ENCODE results near the gene TMEM214. TPM values are rescaled to one million over a fixed set of nuclear protein-coding genes. Genes with fewer than 3 reads are reported as not detected.

TMEM214 gene
- total RNA-seq, 1 donor from 2014 or later, result 93.5 TPM

GRCh38 chr2:27082773-27083409 lies 50.1 kb downstream of the TMEM214 start:
- no peak overlapping the region for H3K4me3 Mint-ChIP-seq (ENCODE audit: unreplicated experiment)
- Histone ChIP-seq H4K20me1 (ENCODE audit: insufficient read depth, low read length) (peaks cover 11% of the 10 kb centered on the region), H3K27me3 (ENCODE audit: insufficient read depth, low read length) (no peaks in the 10 kb centered on the region), H3K9me3 (ENCODE audit: insufficient read depth, low read depth, low read length) (no peaks in the 10 kb centered on the region), H3K4me1 (ENCODE audit: insufficient read depth, low read length) (peaks cover 55% of the 10 kb centered on the region), H3K79me2 (ENCODE audit: insufficient read depth, low read length) (peaks cover 22% of the 10 kb centered on the region), H3K4me3 (ENCODE audit: insufficient read depth, low read depth, low read length) (no peak overlapping the region), H3K27ac (ENCODE audit: low read depth, low read length) (no peak overlapping the region), H3K9ac (ENCODE audit: low read length) (no peak overlapping the region), H3K4me2 (ENCODE audit: low read length) (no peak overlapping the region), H2AFZ (ENCODE audit: low read depth, low read length) (no peak overlapping the region), H3K36me3 (ENCODE audit: insufficient read depth, low read length) (peaks cover 2% of the 10 kb centered on the region)
- peaks cover 12% of the 10 kb centered on the region for H3K4me1 Mint-ChIP-seq (ENCODE audit: low read depth, unreplicated experiment)
- peaks cover 6% of the 10 kb centered on the region for H3K27me3 Mint-ChIP-seq (ENCODE audit: low read depth, unreplicated experiment)
- no peak overlapping the region for H3K27ac Mint-ChIP-seq (ENCODE audit: unreplicated experiment)
- DNase-seq (ENCODE audit: low read depth), result no peak
- TF ChIP-seq EZH2 (IDR thresholded peaks at IDR 0.05; ENCODE audit: insufficient read depth, low read length) (no peak), CTCF (IDR thresholded peaks at IDR 0.05; ENCODE audit: insufficient read depth, low read depth, low read length) (no peak)
- peaks cover under 1% of the 10 kb centered on the region for H3K36me3 Mint-ChIP-seq (ENCODE audit: low read depth, unreplicated experiment)
- no peak for FAIRE-seq
- no peaks in the 10 kb centered on the region for H3K9me3 Mint-ChIP-seq (ENCODE audit: unreplicated experiment)

- peak overlapping the region; percentile 50 for H3K4me3 Mint-ChIP-seq (ENCODE audit: unreplicated experiment)
- DNase-seq (ENCODE audit: low read depth) (no peak), FAIRE-seq (no peak)
- Histone ChIP-seq H3K4me1 (ENCODE audit: insufficient read depth, low read length) (peaks cover 47% of the 10 kb centered on the region), H3K27me3 (ENCODE audit: insufficient read depth, low read length) (no peaks in the 10 kb centered on the region), H3K4me3 (ENCODE audit: insufficient read depth, low read depth, low read length) (no peak overlapping the region), H3K9me3 (ENCODE audit: insufficient read depth, low read depth, low read length) (no peaks in the 10 kb centered on the region), H3K4me2 (ENCODE audit: low read length) (no peak overlapping the region), H3K9ac (ENCODE audit: low read length) (no peak overlapping the region), H3K36me3 (ENCODE audit: insufficient read depth, low read length) (peaks cover 2% of the 10 kb centered on the region), H3K27ac (ENCODE audit: low read depth, low read length) (no peak overlapping the region), H3K79me2 (ENCODE audit: insufficient read depth, low read length) (peaks cover 20% of the 10 kb centered on the region), H2AFZ (ENCODE audit: low read depth, low read length) (no peak overlapping the region), H4K20me1 (ENCODE audit: insufficient read depth, low read length) (peaks cover 11% of the 10 kb centered on the region)
- no peak for TF ChIP-seq EZH2 (IDR thresholded peaks at IDR 0.05; ENCODE audit: insufficient read depth, low read length)
- no peak for TF ChIP-seq CTCF (IDR thresholded peaks at IDR 0.05; ENCODE audit: insufficient read depth, low read depth, low read length)
- H3K27me3 Mint-ChIP-seq (ENCODE audit: low read depth, unreplicated experiment), result peaks cover 10% of the 10 kb centered on the region
- H3K27ac Mint-ChIP-seq (ENCODE audit: unreplicated experiment), result no peak overlapping the region
- no peaks in the 10 kb centered on the region for H3K36me3 Mint-ChIP-seq (ENCODE audit: low read depth, unreplicated experiment)
- no peaks in the 10 kb centered on the region for H3K9me3 Mint-ChIP-seq (ENCODE audit: unreplicated experiment)
- peaks cover 12% of the 10 kb centered on the region for H3K4me1 Mint-ChIP-seq (ENCODE audit: low read depth, unreplicated experiment)
These were observed 50.9 kb downstream of the TMEM214 start for GRCh38 chr2:27083410-27084296.
